HG03066 (cell line): ENCODE measurements around the gene EIF3B.
"Not testable (repeated sequence)": the region's sequence is repeated elsewhere in the genome, so short reads cannot be mapped to it uniquely, and the experiment has no call there.

Experiments used
- ATAC-seq: cut with Tn5 transposase; IDR thresholded peaks from one replicate; pipeline ENCODE4 v1.9.1; 2021; ENCODE audit warnings: low read depth; ENCODE audit not compliant: unreplicated experiment

EIF3B gene

GRCh38 chr7:2336626-2337299 lies 17.9 kb upstream of the EIF3B start:
- no peak for ATAC-seq

- not testable (repeated sequence) for ATAC-seq
Observed at GRCh38 chr7:2347351-2348063, 7.1 kb upstream of the EIF3B start.

- ATAC-seq = no peak
Observed at GRCh38 chr7:2350055-2350454, 4.6 kb upstream of the EIF3B start.

GRCh38 chr7:2350861-2351260 lies 3.8 kb upstream of the EIF3B start:
- ATAC-seq = no peak

GRCh38 chr7:2353113-2353935 lies 1.3 kb upstream of the EIF3B start:
- ATAC-seq = no peak

GRCh38 chr7:2353936-2354185 lies 766 bp upstream of the EIF3B start:
- peak; percentile 57 for ATAC-seq

- ATAC-seq = peak; percentile 8
Observed at GRCh38 chr7:2354939-2355704, 495 bp downstream of the EIF3B start.

GRCh38 chr7:2355705-2356008 lies 1.0 kb downstream of the EIF3B start:
- no peak for ATAC-seq

- no peak for ATAC-seq
Observed at GRCh38 chr7:2357165-2357564, 2.5 kb downstream of the EIF3B start.

GRCh38 chr7:2357571-2357970 lies 2.9 kb downstream of the EIF3B start:
- no peak for ATAC-seq

GRCh38 chr7:2358968-2359527 lies 4.4 kb downstream of the EIF3B start:
- no peak for ATAC-seq

- ATAC-seq = no peak
Observed at GRCh38 chr7:2359610-2360009, 5.0 kb downstream of the EIF3B start.

- ATAC-seq = no peak
Observed at GRCh38 chr7:2360796-2361195, 6.2 kb downstream of the EIF3B start.

- no peak for ATAC-seq
Observed at GRCh38 chr7:2362385-2363088, 7.9 kb downstream of the EIF3B start.

GRCh38 chr7:2369139-2369538 lies 14.5 kb downstream of the EIF3B start:
- ATAC-seq = no peak

GRCh38 chr7:2371329-2371728 lies 16.7 kb downstream of the EIF3B start:
- ATAC-seq = no peak

GRCh38 chr7:2372724-2373123 lies 18.1 kb downstream of the EIF3B start:
- ATAC-seq = no peak

GRCh38 chr7:2373124-2373556 lies 18.5 kb downstream of the EIF3B start:
- no peak for ATAC-seq

GRCh38 chr7:2373646-2374045 lies 19.0 kb downstream of the EIF3B start:
- no peak for ATAC-seq

GRCh38 chr7:2374401-2374800 lies 19.8 kb downstream of the EIF3B start:
- no peak for ATAC-seq
